ENCODE data around the gene FOCAD.

DNA sequence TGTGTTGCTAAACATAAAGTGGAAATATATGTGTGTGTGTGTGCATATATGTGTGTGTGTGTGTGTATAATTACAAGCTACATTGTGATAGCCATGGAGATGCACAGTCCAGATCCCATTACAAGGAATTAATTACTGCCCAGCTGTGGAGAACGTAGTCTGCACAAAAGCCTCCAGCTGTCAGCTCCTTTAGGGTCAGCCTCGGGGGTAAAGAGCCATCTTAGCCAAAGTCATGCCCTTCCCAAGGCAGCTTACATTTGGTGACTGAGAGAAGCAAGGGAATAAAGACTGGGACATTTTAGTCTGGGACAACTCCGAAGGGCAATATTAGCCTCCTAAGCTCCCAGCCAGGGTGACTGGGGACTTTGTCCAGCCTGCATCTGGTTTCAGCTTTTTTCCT, 21.9 kb upstream of the FOCAD start:
- TF ChIP-seq, protein P1, sequence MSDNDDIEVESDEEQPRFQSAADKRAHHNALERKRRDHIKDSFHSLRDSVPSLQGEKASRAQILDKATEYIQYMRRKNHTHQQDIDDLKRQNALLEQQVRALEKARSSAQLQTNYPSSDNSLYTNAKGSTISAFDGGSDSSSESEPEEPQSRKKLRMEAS (IDR thresholded peaks at IDR 0.05) = no peak
- TF ChIP-seq, protein P2, sequence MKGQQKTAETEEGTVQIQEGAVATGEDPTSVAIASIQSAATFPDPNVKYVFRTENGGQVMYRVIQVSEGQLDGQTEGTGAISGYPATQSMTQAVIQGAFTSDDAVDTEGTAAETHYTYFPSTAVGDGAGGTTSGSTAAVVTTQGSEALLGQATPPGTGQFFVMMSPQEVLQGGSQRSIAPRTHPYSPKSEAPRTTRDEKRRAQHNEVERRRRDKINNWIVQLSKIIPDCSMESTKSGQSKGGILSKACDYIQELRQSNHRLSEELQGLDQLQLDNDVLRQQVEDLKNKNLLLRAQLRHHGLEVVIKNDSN (IDR thresholded peaks at IDR 0.05) = no peak
- TF ChIP-seq YY1 (IDR thresholded peaks at IDR 0.05; ENCODE audit: low read depth) = no peak
- TF ChIP-seq, protein P3, sequence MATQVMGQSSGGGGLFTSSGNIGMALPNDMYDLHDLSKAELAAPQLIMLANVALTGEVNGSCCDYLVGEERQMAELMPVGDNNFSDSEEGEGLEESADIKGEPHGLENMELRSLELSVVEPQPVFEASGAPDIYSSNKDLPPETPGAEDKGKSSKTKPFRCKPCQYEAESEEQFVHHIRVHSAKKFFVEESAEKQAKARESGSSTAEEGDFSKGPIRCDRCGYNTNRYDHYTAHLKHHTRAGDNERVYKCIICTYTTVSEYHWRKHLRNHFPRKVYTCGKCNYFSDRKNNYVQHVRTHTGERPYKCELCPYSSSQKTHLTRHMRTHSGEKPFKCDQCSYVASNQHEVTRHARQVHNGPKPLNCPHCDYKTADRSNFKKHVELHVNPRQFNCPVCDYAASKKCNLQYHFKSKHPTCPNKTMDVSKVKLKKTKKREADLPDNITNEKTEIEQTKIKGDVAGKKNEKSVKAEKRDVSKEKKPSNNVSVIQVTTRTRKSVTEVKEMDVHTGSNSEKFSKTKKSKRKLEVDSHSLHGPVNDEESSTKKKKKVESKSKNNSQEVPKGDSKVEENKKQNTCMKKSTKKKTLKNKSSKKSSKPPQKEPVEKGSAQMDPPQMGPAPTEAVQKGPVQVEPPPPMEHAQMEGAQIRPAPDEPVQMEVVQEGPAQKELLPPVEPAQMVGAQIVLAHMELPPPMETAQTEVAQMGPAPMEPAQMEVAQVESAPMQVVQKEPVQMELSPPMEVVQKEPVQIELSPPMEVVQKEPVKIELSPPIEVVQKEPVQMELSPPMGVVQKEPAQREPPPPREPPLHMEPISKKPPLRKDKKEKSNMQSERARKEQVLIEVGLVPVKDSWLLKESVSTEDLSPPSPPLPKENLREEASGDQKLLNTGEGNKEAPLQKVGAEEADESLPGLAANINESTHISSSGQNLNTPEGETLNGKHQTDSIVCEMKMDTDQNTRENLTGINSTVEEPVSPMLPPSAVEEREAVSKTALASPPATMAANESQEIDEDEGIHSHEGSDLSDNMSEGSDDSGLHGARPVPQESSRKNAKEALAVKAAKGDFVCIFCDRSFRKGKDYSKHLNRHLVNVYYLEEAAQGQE (IDR thresholded peaks at IDR 0.05; ENCODE audit: low read depth) = no peak
- TF ChIP-seq EGR1 (IDR thresholded peaks at IDR 0.05) = no peak
- TF ChIP-seq EP300 (IDR thresholded peaks at IDR 0.05; ENCODE audit: borderline replicate concordance) = no peak
- no peak for TF ChIP-seq CEBPB (IDR thresholded peaks at IDR 0.05)
- no peak for TF ChIP-seq ZBTB7A (IDR thresholded peaks at IDR 0.05; ENCODE audit: low read depth)
- TF ChIP-seq RAD21 (IDR thresholded peaks at IDR 0.05; ENCODE audit: low read depth) = no peak
- TF ChIP-seq CREB1 (IDR thresholded peaks at IDR 0.05; ENCODE audit: low read depth) = no peak

All from Ishikawa (cell line).